Measurements from ENCODE around the gene ATP2B2. TPM values are rescaled to one million over a fixed set of nuclear protein-coding genes. Genes with fewer than 3 reads are reported as not detected.

ATP2B2 gene
- total and polyA plus RNA-seq, 9 of the 15 experiments (the other 6 are each of a cell fraction or from before 2014, with no cell fraction given): 0.06 TPM; not detected in 8

DNA sequence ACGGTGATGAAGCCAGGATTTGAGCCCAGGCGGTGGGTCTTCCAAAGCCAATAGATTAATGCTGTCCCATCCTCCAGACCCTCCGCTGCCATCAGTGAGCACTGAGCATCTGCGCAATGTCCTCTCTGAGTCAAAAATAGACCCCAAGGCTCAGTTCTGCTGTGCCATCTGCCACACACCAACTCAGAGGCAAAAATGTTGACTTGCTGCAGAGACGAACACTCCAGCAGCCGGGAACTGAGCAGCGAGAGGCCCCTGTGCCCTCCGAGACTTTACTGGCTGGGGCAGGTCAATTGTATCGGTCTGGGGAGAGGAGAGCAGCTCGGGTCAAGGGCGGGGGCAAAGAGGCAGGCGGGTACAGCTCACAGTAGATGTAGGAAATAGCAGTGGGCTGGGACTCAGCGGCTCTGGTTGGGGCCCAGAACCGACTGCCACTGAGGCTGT is 41.5 kb upstream of the ATP2B2 start:
- Histone ChIP-seq H3K79me2 (ENCODE audit: control insufficient read depth, insufficient read depth, low read length) (no peaks in the 10 kb centered on the region), H3K4me2 (ENCODE audit: insufficient read depth, low read length) (no peak overlapping the region), H3K9me1 (ENCODE audit: control insufficient read depth, insufficient read depth, low read length) (no peaks in the 10 kb centered on the region), H2AFZ (ENCODE audit: low read depth, low read length) (no peak overlapping the region), H4K20me1 (replicated peaks; ENCODE audit: control insufficient read depth, insufficient read depth, low read length) (peaks cover 3% of the 10 kb centered on the region; the same call in 1 of the 2 replicates), H3K36me3 (ENCODE audit: control insufficient read depth, insufficient read depth, low read length) (no peaks in the 10 kb centered on the region), H3K9ac (ENCODE audit: insufficient read depth in 1 of 2, low read depth in 2 of 2, low read length in 2 of 2) (no peak overlapping the region), H3K27me3 (ENCODE audit: control insufficient read depth in 2 of 2, insufficient read depth in 2 of 2, low read length in 2 of 2) (peaks cover 5 to 21% of the 10 kb centered on the region in 2 experiments; a peak in 4 of 5 replicates), H3K27ac (ENCODE audit: extremely low read depth, low read depth, low read length) (no peak overlapping the region), H3K4me1 (replicated peaks in 1 of 2; ENCODE audit: control insufficient read depth in 2 of 2, insufficient read depth in 2 of 2, low read length in 2 of 2) (no peaks in the 10 kb centered on the region), H3K9me3 (replicated peaks; ENCODE audit: control insufficient read depth, insufficient read depth, low read depth, low read length) (no peaks in the 10 kb centered on the region), H3K4me3 (no peak overlapping the region)
- intact Hi-C loops (cut with micrococcal nuclease): no loop called here
- in situ Hi-C loops (cut with MboI): no loop called here
- POLR2A ChIA-PET: interaction anchor here (1.2 kb wide), 1 partner anchor 11 kb away, joined by 3 read pairs; no protein-coding TSS in a partner anchor
- FAIRE-seq (no peak), DNase-seq (ENCODE audit: extremely low read depth in 1 of 4, low spot score in 3 of 4) (no peak), ATAC-seq (no peak)
- no TSS peak for BruUV-seq (replicated peaks)
- WGBS (ENCODE audit: insufficient coverage, low coverage, missing lambda C conversion rate): 1% methylated on average over 14 of the region's 14 CpGs
- CTCF ChIA-PET (ENCODE audit: low intra/inter-chr PET ratio): no interaction called here
- TF ChIP-seq CHD4 (IDR thresholded peaks at IDR 0.05; ENCODE audit: insufficient read depth, insufficient replicate concordance, low read depth, low read length, poor library complexity, severe bottlenecking) (no peak), ZNF445 (CRISPR knock-in tag; IDR thresholded peaks at IDR 0.05; ENCODE audit: low read depth) (no peak), KHSRP (IDR thresholded peaks at IDR 0.05) (no peak), NFIX (CRISPR knock-in tag; IDR thresholded peaks at IDR 0.05; ENCODE audit: low read depth) (no peak), MTF1 (CRISPR knock-in tag; IDR thresholded peaks at IDR 0.05; ENCODE audit: borderline replicate concordance) (no peak), SP2 (IDR thresholded peaks at IDR 0.05; ENCODE audit: extremely low read depth, low read depth, low read length, poor library complexity, severe bottlenecking) (no peak), CBX5 (IDR thresholded peaks at IDR 0.05; ENCODE audit: borderline replicate concordance, low read depth) (no peak)
- TF ChIP-seq, protein P1, sequence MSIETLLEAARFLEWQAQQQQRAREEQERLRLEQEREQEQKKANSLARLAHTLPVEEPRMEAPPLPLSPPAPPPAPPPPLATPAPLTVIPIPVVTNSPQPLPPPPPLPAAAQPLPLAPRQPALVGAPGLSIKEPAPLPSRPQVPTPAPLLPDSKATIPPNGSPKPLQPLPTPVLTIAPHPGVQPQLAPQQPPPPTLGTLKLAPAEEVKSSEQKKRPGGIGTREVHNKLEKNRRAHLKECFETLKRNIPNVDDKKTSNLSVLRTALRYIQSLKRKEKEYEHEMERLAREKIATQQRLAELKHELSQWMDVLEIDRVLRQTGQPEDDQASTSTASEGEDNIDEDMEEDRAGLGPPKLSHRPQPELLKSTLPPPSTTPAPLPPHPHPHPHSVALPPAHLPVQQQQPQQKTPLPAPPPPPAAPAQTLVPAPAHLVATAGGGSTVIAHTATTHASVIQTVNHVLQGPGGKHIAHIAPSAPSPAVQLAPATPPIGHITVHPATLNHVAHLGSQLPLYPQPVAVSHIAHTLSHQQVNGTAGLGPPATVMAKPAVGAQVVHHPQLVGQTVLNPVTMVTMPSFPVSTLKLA (conservative IDR thresholded peaks at IDR 0.05): no peak
- TF ChIP-seq, protein P2, sequence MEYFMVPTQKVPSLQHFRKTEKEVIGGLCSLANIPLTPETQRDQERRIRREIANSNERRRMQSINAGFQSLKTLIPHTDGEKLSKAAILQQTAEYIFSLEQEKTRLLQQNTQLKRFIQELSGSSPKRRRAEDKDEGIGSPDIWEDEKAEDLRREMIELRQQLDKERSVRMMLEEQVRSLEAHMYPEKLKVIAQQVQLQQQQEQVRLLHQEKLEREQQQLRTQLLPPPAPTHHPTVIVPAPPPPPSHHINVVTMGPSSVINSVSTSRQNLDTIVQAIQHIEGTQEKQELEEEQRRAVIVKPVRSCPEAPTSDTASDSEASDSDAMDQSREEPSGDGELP (CRISPR knock-in tag; IDR thresholded peaks at IDR 0.05; ENCODE audit: borderline replicate concordance): no peak
- TF ChIP-seq, protein P3, sequence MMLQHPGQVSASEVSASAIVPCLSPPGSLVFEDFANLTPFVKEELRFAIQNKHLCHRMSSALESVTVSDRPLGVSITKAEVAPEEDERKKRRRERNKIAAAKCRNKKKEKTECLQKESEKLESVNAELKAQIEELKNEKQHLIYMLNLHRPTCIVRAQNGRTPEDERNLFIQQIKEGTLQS (IDR thresholded peaks at IDR 0.05): no peak
- TF ChIP-seq, protein P3 (CRISPR knock-in tag; conservative IDR thresholded peaks at IDR 0.05): no peak
- TF ChIP-seq, protein P4, sequence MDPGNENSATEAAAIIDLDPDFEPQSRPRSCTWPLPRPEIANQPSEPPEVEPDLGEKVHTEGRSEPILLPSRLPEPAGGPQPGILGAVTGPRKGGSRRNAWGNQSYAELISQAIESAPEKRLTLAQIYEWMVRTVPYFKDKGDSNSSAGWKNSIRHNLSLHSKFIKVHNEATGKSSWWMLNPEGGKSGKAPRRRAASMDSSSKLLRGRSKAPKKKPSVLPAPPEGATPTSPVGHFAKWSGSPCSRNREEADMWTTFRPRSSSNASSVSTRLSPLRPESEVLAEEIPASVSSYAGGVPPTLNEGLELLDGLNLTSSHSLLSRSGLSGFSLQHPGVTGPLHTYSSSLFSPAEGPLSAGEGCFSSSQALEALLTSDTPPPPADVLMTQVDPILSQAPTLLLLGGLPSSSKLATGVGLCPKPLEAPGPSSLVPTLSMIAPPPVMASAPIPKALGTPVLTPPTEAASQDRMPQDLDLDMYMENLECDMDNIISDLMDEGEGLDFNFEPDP (CRISPR knock-in tag; IDR thresholded peaks at IDR 0.05): no peak
- TF ChIP-seq, protein P5, sequence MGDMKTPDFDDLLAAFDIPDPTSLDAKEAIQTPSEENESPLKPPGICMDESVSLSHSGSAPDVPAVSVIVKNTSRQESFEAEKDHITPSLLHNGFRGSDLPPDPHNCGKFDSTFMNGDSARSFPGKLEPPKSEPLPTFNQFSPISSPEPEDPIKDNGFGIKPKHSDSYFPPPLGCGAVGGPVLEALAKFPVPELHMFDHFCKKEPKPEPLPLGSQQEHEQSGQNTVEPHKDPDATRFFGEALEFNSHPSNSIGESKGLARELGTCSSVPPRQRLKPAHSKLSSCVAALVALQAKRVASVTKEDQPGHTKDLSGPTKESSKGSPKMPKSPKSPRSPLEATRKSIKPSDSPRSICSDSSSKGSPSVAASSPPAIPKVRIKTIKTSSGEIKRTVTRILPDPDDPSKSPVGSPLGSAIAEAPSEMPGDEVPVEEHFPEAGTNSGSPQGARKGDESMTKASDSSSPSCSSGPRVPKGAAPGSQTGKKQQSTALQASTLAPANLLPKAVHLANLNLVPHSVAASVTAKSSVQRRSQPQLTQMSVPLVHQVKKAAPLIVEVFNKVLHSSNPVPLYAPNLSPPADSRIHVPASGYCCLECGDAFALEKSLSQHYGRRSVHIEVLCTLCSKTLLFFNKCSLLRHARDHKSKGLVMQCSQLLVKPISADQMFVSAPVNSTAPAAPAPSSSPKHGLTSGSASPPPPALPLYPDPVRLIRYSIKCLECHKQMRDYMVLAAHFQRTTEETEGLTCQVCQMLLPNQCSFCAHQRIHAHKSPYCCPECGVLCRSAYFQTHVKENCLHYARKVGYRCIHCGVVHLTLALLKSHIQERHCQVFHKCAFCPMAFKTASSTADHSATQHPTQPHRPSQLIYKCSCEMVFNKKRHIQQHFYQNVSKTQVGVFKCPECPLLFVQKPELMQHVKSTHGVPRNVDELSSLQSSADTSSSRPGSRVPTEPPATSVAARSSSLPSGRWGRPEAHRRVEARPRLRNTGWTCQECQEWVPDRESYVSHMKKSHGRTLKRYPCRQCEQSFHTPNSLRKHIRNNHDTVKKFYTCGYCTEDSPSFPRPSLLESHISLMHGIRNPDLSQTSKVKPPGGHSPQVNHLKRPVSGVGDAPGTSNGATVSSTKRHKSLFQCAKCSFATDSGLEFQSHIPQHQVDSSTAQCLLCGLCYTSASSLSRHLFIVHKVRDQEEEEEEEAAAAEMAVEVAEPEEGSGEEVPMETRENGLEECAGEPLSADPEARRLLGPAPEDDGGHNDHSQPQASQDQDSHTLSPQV (IDR thresholded peaks at IDR 0.05): no peak
